GM19438 (cell line): ENCODE measurements around the gene KCNG1.
"Not testable (repeated sequence)": the region's sequence is repeated elsewhere in the genome, so short reads cannot be mapped to it uniquely, and the experiment has no call there.

Source experiments
- ATAC-seq: cut with Tn5 transposase; IDR thresholded peaks from one replicate; pipeline ENCODE4 v1.9.1; 2021; ENCODE audit warnings: low read depth; ENCODE audit not compliant: unreplicated experiment

The KCNG1 gene, protein sequence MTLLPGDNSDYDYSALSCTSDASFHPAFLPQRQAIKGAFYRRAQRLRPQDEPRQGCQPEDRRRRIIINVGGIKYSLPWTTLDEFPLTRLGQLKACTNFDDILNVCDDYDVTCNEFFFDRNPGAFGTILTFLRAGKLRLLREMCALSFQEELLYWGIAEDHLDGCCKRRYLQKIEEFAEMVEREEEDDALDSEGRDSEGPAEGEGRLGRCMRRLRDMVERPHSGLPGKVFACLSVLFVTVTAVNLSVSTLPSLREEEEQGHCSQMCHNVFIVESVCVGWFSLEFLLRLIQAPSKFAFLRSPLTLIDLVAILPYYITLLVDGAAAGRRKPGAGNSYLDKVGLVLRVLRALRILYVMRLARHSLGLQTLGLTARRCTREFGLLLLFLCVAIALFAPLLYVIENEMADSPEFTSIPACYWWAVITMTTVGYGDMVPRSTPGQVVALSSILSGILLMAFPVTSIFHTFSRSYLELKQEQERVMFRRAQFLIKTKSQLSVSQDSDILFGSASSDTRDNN

DNA sequence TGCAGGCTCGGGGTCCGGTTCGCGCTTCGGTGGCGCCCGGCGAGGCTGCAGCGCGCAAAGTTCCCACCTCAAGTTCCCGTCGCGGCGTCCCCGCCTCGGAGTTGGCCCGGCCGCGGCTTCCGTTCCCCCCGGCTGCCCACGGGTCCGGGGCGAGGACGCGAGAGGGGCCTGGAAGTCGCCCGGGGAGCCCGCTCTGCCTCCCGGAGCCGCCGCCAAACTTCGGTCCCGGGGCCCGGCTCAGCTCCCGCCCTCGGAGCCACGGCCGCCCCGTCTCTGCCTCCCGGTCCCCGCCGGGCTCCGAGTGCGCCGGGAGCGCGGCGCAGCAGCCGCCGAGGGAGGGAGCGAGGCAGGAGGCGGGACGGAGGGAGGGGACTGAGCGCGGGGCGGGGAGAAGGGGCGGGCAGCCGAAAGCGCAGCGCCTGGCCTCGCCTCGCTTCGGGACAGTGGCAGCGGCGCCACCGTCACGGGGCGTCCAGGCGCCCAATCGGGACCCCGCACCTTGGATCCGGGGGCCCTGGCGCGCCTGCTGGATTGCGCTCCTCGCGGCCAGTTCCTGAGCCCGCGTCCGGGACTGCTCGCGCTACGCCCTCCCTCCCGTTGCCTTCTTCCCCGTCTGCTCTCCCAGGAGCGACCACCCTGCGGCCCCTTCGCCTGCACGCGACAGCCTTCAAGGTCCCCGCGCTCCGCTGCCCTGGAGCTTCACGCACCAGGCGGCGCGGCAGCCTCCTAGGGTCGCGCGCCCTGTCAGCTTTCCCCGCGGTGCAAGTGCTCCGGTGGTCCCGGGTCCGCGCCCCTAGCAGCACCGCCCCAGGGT lies at the start of gene KCNG1:
KCNG1 (minus strand) TSS at position 305 of the 814 bp plus-strand sequence. CDS start 12,769 bp downstream, outside the sequence.
- no peak for ATAC-seq

DNA sequence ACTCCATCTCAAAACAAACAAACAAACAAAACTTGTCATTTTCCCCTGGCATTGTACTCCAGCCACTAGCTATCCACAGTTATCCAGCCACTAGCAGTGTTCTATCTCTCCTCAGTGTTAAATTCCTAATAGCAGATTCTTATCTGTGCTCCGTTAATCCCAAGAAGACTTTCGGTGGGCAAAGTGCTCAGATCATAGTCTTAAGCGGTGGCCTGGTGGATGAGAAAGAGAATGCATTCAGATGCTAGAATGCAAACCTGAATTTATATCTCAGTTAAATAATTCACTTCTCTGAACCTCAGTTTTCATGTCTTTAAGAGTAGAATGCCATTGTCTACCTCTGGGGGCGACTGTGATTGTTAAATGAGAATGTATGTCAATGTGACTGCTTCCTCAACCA lies 47.7 kb upstream of the KCNG1 start:
- ATAC-seq, result no peak

DNA sequence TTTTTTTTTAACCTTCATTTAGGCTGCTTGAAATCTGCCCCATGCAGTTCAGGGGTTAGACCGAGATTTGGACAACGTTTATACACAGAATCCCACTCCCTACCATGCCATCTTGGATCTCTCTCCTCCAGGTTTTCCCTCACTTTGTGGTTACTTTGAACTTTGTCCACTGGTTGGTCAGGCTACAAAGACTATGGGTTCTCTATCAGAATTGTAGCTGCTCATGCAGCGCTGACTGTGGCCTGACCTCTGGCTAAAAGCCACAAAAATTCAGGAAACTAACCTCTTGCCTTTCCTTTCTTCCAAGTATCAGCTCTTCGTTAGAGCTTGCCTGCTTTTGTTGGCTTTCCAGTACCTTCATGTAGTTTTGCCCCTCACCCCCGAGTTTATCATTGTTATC lies 44.9 kb upstream of the KCNG1 start:
- no peak for ATAC-seq

DNA sequence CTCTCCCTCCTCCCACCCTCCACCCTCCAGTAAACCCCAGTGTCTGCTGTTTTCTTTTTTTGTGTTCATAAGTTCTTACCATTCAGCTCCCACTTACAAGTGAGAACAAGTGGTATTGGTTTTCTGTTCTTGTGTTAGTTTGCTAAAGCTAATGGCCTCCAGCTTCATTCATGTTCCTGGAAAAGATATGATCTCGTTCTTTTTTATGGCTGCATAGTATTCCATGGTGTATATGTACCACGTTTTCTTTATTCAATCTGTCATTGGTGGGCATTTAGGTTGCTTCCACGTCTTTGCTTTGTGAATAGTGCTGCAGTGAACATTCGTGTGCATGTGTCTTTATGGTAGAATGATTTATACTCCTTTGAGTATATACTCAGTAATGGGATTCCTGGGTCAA lies 42.7 kb upstream of the KCNG1 start:
- ATAC-seq, result no peak

DNA sequence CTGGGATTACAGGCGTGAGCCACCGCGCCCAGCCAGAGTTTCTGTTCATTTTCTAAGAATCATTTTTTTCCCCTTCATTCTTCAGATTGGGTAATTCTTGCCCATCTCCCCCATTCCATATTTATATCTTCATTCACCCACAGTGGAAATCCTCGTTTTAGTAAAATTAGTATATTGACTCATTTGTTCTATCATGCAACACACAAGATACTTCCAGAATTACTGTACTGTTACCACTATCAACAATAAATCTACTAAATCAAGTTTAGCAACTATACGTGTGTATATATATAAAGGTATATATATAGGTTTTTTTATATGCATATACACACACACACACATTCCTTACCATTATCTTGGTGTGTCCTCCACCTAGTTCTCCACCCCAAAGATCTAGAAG lies 41.2 kb upstream of the KCNG1 start:
- ATAC-seq, result no peak

DNA sequence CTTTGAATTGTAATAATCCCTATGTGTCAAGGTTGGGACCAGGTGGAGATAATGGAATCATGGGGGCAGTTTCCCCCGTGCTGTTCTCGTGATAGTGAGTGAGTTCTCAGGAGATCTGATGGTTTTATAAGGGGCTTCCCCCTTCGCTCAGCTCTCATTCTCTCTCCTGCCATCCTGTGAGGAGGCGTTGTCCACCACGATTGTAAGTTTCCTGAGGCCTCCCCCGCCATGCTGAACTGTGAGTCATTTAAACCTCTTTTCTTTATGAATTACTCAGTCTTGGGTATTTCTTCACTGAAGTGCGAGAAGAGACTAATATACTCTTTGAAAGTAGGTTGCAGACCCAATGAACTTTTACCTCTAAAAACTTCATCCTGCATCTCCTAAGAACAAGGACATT lies 39.2 kb upstream of the KCNG1 start:
- no peak for ATAC-seq

DNA sequence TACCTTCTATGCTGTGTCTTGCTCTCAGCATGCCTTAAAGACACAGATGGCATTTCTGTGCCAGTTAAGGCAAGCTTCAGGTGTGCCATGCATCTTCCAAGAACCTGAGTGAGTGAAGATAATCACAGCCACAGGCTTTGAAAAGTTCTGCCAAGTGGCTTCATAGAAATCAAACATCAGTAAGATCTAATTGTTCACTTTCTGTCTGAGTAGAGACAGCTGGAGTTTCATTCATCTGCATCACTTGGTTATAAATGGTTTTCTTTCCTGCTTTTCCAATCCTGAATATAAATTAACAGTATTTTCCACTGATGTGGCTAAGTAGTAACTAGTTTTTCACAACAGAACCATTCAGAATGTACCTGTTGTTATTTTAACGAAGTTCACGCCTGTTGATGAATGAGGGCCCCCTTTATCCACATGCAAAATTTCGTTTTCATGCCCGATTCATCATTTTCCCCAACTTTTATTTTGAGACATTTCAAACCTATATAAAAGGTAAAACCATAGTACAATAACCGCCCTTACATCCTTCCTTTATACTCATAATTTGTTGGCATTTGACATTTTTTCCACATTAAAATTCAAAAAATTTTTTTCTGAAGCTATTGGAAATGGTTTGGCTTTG lies 38.6 kb upstream of the KCNG1 start:
- ATAC-seq, result no peak

DNA sequence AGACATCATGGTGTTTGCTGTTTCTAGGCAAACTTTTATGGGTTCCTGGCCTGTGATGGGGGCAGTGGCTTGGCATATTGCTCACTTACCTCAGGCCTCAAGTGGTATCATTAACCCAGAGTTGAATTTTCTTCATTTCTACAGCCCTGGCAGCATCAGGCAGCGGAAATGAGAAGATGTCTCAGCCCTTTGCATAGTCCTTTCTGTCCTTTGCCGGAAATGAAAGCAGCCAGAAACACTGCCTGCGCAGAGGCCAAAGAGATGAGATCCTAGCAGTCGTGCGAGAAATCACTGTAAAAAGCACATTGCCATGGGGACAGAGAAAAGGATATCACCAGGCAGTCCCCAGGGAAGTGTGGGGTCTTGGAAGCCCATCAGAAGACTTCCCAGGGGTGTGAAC lies 37.4 kb upstream of the KCNG1 start:
- ATAC-seq, result no peak

DNA sequence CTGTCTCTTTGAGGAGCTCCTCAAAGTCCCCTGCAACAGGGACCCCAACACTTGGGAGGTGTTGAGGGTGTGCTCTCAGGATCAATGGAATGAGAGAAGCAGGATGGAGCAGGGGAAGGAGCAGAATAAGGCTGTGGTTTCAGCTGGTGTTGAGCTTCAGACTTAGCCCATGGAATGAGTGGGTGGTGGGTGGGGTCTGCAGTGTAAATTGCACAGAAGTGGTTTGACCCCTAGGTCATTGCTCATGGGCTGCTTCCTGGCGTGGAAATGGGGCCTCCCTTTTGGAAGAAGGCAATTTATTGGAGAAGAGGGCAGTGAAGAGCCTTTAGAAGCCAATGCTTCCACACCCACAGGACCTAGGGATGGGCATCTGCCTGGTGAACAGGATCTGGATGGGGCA lies 37.0 kb upstream of the KCNG1 start:
- no peak for ATAC-seq

DNA sequence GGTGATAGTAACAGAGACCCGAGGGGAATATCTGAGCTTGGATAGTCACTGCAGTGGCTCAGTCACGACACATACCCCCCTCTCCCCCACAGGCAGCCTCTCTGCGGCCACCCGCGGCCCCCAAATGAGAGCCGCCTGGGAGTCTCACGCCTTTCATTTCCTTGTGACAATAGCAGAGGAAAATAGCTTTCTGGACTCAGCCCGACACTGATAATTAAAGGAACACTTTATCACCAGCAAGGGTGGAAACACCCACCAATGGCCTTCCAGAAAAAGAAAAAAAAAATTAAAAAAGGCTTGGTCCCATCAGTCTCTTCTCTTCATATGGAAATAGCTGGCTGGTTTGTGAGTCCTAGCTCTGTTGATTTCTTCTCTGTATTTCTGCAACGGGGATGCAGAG lies 35.1 kb upstream of the KCNG1 start:
- ATAC-seq, result no peak

DNA sequence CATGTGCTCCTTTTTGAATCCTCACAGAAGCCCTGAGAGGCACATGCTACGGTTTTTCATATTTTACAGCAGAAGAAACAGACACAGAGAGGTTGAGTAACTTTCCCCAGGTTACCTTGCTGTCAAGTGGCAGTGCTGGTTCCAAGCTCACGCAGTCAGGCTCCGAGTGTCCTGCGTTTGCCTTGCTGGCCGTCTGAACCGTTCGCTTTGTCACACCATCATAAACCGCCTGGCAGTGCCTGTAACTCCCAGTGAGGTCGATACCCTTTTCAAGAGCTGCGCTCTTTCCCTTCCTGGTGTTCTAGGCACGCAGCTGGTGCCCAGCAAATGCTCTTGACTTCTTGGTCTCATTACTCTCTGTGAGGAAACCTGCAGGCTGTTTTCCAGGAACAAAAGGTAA lies 31.3 kb upstream of the KCNG1 start:
- no peak for ATAC-seq

DNA sequence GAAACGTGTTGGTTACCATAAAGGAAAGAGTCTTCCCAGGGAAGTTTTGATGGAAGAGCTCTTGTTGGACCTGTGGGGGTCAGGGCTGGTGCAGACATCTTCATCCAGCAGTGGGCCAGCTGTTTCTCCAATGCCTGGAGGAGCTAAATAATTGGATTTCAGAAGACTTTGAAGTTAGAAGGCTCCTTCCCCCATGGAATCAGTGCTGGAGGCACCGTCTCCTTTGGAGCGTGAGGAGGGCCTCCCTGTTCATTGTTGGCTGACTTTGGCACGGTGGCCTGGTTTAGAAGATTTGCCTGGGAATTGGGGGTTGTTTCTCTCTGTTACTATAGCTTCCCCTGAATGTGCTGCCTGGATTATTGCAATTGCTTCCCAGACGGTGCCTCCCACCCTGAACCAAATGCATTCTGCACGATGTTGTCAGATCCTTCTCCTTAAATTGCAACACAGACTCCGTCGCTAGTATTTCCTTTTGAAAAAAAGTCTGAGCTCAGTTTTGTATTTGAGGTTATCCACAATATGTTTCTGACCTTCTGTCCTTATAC lies 27.7 kb upstream of the KCNG1 start:
- no peak for ATAC-seq

DNA sequence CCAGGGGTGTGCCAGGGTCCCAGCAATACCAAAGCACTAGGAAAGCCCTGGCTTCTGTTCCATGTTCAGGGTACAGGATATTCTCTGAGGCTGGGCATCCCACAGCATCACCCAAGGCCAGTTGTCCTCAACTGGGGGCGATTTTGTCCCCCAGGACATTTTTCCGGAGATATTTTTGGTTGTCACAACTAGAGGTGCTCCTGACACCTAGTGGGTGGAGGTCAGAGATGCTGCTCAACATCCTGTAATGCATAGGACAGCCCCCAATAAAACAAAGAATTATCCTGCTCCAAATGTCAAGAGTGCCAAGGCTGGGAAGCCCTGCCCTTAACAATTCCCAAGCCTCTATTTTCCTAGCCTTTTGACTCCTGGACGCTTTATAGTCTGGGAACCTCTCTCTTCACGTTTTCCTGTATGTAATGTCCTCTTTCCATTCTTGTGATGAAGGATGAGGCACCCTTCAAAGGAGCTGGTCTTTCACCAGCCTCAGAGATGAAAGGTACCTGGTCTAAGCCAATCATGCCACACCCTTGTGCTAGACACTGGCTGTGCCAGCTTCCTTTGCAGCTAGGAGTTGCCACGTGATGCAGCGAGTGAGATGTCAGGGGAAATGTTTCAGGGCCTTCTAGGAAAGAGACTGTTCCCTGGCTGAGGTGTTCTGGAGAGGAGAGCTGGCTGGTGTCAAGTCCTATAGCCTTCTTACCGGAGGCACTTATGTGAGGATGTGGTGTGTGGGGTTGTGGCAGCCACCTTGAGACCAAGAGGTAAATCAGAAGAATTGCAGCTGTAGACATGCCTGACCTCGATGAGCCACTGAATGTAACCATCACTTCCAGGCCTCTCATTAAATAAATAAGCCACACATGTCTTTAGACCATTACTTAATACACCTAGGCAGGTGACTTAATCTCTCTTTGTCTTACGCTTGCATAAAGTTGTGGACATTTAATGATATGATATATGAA lies 23.4 kb upstream of the KCNG1 start:
- ATAC-seq, result no peak

DNA sequence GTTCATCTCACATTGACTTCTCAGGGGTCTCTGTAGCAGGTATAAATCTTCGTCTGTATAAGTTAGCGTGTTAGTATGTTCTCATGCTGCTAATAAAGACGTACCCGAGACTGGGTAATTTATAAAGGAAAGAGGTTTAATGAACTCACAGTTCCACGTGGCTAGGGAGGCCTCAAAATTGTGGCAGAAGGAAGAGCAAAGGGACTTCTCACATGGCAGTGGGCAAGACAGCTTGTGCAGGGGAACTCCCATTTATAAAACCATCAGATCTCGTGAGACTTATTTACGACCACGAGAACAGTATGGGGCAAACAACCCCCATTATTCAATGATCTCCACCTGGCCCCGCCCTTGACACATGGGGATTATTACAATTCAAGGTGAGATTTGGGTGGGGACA lies 22.6 kb upstream of the KCNG1 start:
- not testable (repeated sequence) for ATAC-seq

DNA sequence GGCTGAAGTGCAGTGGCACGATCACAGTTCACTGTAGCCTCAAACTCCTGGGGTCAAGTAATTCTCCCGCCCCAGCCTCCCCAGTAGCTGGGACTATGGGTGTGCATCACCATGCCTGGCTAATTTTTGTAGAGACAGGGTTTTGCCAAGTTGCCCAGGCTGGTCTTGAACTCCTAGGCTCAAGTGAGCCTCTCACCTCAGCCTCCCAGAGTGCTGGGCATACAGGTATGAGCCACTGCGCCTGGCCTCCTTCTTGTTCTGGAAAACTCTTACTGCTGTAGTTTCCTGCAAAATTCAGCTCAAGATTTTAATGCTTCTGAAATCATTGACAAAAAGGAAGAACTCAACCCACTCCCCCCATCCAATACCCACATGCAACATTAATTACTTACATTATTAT lies 21.9 kb upstream of the KCNG1 start:
- no peak for ATAC-seq

DNA sequence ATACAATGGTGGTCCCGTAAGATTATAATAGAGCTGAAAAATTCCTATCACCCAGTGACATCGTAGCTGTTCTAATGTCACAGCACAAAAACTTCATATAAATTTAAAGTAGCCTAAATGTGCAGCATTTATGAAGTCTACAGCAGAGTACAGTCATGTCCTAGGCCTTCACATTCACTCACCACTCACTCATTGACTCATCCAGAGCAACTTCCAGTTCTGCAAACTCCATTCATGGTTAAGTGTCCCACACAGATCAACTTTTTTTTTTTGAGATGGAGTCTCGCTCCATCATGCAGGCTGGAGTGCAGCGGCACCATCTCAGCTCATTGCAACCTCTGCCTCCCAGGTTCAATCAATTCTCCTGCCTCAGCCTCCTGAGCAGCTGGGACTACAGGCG lies 20.9 kb upstream of the KCNG1 start:
- ATAC-seq, result no peak

DNA sequence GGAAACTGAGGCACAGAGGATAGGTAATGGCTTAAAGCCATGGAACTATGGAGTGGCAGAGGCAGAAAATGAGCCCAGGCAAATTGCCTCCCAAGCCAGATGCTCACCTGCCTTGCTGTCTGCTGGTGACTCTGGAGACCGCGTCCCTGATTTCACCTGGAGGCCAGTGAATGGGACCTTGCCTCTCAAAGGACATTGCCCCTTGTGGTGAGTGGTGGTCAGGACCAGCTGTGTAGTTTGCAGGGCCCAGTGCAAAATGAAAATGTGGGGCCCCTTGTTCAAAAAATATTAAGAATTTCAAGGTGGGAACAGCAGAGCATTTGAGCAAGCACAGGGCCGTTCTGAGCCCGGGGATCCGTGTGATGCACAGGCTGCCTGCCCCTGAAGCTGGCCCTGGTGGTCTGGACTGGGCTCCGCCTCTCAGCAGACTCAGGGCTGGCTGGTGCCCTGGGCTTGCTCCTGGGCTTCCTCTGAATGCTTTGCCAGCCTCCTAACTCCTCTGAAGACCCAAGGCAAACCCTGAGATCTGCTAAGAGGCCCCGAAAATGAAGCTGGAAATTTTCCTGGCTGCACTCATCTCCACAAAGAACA lies 19.8 kb upstream of the KCNG1 start:
- ATAC-seq, result no peak

DNA sequence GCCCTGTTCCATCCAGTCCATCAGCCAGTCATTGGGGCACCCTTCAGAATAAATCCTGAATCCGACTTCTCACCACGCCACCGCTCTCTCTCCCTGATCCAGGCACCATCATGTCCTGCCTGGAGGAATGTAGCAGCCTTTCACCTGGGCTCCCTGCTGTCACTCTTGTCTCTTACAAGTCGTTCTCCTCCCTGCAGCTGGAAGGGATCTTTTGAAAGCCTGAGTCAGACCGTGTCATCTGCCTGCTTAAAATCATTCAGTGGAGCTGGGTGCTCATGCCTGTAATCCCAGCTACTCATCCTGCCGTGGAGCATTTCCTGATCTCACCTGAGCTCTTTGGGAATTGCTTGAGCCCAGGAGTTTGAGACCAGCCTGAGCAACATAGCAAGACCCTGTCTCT lies 19.2 kb upstream of the KCNG1 start:
- no peak for ATAC-seq

DNA sequence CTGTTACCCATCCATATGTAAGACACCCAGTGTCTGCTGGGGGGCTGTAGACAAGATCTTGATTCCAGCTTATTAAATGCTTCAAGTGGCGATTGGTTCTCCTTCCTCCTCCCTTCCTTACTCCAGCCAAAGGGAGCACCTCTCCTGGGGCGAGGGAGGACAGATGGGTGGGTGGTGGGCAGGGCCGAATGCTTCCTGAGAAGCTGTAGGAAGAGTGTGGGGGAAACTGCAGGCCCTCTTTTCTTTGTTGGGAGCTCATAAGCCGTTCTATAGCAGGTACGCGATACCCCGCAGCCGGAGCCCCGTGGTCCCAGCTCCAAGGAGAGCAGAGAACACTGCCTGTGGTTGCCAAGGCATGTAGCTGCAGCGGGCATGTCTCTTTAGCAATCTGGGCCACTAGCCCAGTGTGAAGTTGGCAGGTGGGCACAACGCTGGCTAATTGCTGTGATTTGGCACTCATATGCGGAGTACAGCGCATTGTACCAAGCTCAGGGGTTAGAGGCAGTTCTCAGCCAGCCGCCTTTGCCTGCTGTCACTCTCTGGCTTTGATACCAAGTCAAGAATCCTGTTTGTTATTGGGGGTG lies 14.7 kb upstream of the KCNG1 start:
- ATAC-seq, result no peak
